CD4-positive, alpha-beta memory T cell (primary cell): Measurements from ENCODE around the gene SLCO3A1. TPM values are rescaled to one million over a fixed set of nuclear protein-coding genes. Genes with fewer than 3 reads are reported as not detected.

Experiments used
- CTCF ChIA-PET: fragments of 350-600 bp; sonication (Branson Sonifier 250); formaldehyde crosslinking; loops from one replicate; lab custom pipeline; 2021; ENCODE audit warnings: inconsistent platforms; ENCODE audit not compliant: partially characterized antibody; lab: Charles Lee
- POLR2A ChIA-PET: fragments of 350-600 bp; sonication (Branson Sonifier 250); formaldehyde crosslinking; loops from one replicate; lab custom pipeline; 2021; ENCODE audit not compliant: partially characterized antibody; lab: Charles Lee
- DNase-seq, 5 donors: peaks; one replicate each; pipeline versions ENCODE4 v3.0.0 to v3.0.0-alpha.2; 2020 to 2022; ENCODE audit warnings: mixed read lengths in 1 of 5
- H3K27ac ChIP-seq: one replicate; pipeline ENCODE4 v1.7.0; 2013; ENCODE audit warnings: low read depth, low read length
- H3K27me3 ChIP-seq: 2 replicates; pipeline ENCODE4 v1.7.0; 2013; ENCODE audit warnings: mild to moderate bottlenecking, low read length, moderate library complexity; ENCODE audit not compliant: insufficient read depth
- H3K36me3 ChIP-seq: 2 replicates; pipeline ENCODE4 v1.7.0; 2013; ENCODE audit warnings: mild to moderate bottlenecking, low read length, moderate library complexity; ENCODE audit not compliant: insufficient read depth
- H3K4me1 ChIP-seq: 2 replicates; pipeline ENCODE4 v1.7.0; 2013; ENCODE audit warnings: mild to moderate bottlenecking, low read length, moderate library complexity; ENCODE audit not compliant: insufficient read depth
- H3K4me3 ChIP-seq, 2 donors: one replicate each; pipeline ENCODE4 v1.7.0; 2013; ENCODE audit warnings: low read length in 2 of 2, mild to moderate bottlenecking in 1 of 2
- H3K9me3 ChIP-seq, 2 donors: one replicate each; pipeline ENCODE4 v1.7.0; 2013; ENCODE audit warnings: low read length in 2 of 2, control low read depth in 1 of 2; ENCODE audit not compliant: control insufficient read depth in 1 of 2
- H3K27ac Mint-ChIP-seq, 7 donors: one replicate each; pipeline ENCODE4 v1.8.0; 2020 to 2021; ENCODE audit warnings: mixed read lengths in 7 of 7, mild to moderate bottlenecking in 6 of 7, inconsistent platforms in 3 of 7, moderate library complexity in 3 of 7
- H3K27me3 Mint-ChIP-seq, 2 donors: one replicate each; pipeline ENCODE4 v1.8.0; 2020 to 2021; ENCODE audit warnings: mixed read lengths in 2 of 2
- H3K36me3 Mint-ChIP-seq, 2 donors: one replicate each; pipeline ENCODE4 v1.8.0; 2020 to 2021; ENCODE audit warnings: mixed read lengths in 2 of 2, inconsistent platforms in 1 of 2, mild to moderate bottlenecking in 1 of 2
- H3K4me1 Mint-ChIP-seq, 4 donors: one replicate each; pipeline ENCODE4 v1.8.0; 2020 to 2021; ENCODE audit warnings: mixed read lengths in 4 of 4, mild to moderate bottlenecking in 1 of 4
- H3K4me3 Mint-ChIP-seq, 8 donors: one replicate each; pipeline ENCODE4 v1.8.0; 2020 to 2021; ENCODE audit warnings: mixed read lengths in 8 of 8, mild to moderate bottlenecking in 7 of 8, moderate library complexity in 6 of 8, inconsistent platforms in 3 of 8
- H3K9me3 Mint-ChIP-seq, 8 donors: one replicate each; pipeline ENCODE4 v1.8.0; 2020 to 2021; ENCODE audit warnings: mixed read lengths in 8 of 8, mild to moderate bottlenecking in 5 of 8, inconsistent platforms in 3 of 8, moderate library complexity in 1 of 8
- intact Hi-C: fragments of 100-400 bp; cut with micrococcal nuclease; formaldehyde crosslinking; loops from one replicate; pipeline ENCODE4 v1.15.1; 2023
- polyA plus RNA-seq, 2 donors: library from polyadenylated mRNA; unstranded; fragments of 300-500 nt; fragmentation: Illumina TruSeq; gene quantifications; one replicate each; pipeline ENCODE4 v1.2.3, GENCODE V29; 2021
- total RNA-seq, 2 experiments: library from RNA; stranded (reverse); gene quantifications; one replicate each; pipeline ENCODE4 v1.2.3, GENCODE V29; 2021

Gene SLCO3A1
- total and polyA plus RNA-seq, 4 experiments from 2014 or later: 30.9 to 61.3 (median 31.9) TPM

- Histone ChIP-seq H3K27ac (no peak overlapping the region), H3K27me3 (no peaks in the 10 kb centered on the region), H3K9me3 (no peaks in the 10 kb centered on the region), H3K4me1 (no peaks in the 10 kb centered on the region), H3K36me3 (peaks cover 14% of the 10 kb centered on the region), H3K4me3 (no peak overlapping the region)
- Mint-ChIP-seq H3K4me3 (no peak overlapping the region), H3K27ac (no peak overlapping the region), H3K36me3 (peaks cover 64 to 90% of the 10 kb centered on the region in 2 donors), H3K4me1 (no peaks in the 10 kb centered on the region), H3K27me3 (no peaks in the 10 kb centered on the region), H3K9me3 (peaks cover 0 to 2% (median 0%) of the 10 kb centered on the region in 8 donors)
- POLR2A ChIA-PET: no interaction called here
- CTCF ChIA-PET: no interaction called here
- no peak for DNase-seq
- intact Hi-C loops: no loop called here
Measured at GRCh38 chr15:92151741-92152140, 298.2 kb downstream of the SLCO3A1 start.

- Mint-ChIP-seq H3K4me3 (no peak overlapping the region), H3K27me3 (no peaks in the 10 kb centered on the region), H3K36me3 (peaks cover 70 to 94% of the 10 kb centered on the region in 2 donors), H3K9me3 (peaks cover 0 to 2% (median 0%) of the 10 kb centered on the region in 8 donors), H3K4me1 (peaks cover 0 to 3% (median under 1%) of the 10 kb centered on the region in 4 donors), H3K27ac (no peak overlapping the region)
- intact Hi-C loops: no loop called here
- peaks cover 14% of the 10 kb centered on the region for H3K36me3 ChIP-seq
- no peaks in the 10 kb centered on the region for H3K4me1 ChIP-seq
- H3K9me3 ChIP-seq: no peaks in the 10 kb centered on the region
- ChIA-PET POLR2A (no interaction called here), CTCF (no interaction called here)
- H3K27ac ChIP-seq: no peak overlapping the region
- DNase-seq: no peak
- no peaks in the 10 kb centered on the region for H3K27me3 ChIP-seq
- no peak overlapping the region for H3K4me3 ChIP-seq
Measured at GRCh38 chr15:92152983-92153382, 299.5 kb downstream of the SLCO3A1 start.

- Histone ChIP-seq H3K9me3 (no peaks in the 10 kb centered on the region), H3K27ac (no peak overlapping the region), H3K4me3 (no peak overlapping the region), H3K27me3 (no peaks in the 10 kb centered on the region), H3K36me3 (peaks cover 14% of the 10 kb centered on the region), H3K4me1 (no peaks in the 10 kb centered on the region)
- intact Hi-C loops: no loop called here
- H3K27ac Mint-ChIP-seq: peak overlapping the region in 3 of 7 donors; percentile 32 to 57 (median 49)
- DNase-seq: no peak
- CTCF ChIA-PET: no interaction called here
- POLR2A ChIA-PET: no interaction called here
- no peaks in the 10 kb centered on the region for H3K27me3 Mint-ChIP-seq
- peaks cover 0 to 8% (median 2%) of the 10 kb centered on the region in 4 donors for H3K4me1 Mint-ChIP-seq
- H3K36me3 Mint-ChIP-seq: peaks cover 72 to 95% of the 10 kb centered on the region in 2 donors
- H3K9me3 Mint-ChIP-seq: peaks cover 0 to 2% (median 0%) of the 10 kb centered on the region in 8 donors
- no peak overlapping the region for H3K4me3 Mint-ChIP-seq
Measured at GRCh38 chr15:92153620-92154019, 300.1 kb downstream of the SLCO3A1 start.

- peaks cover 17% of the 10 kb centered on the region for H3K36me3 ChIP-seq
Measured at GRCh38 chr15:92155934-92156333, 302.4 kb downstream of the SLCO3A1 start.

GRCh38 chr15:92157666-92158298 is 304.3 kb downstream of the SLCO3A1 start:
- Histone ChIP-seq H3K36me3 (peaks cover 15% of the 10 kb centered on the region), H3K27me3 (no peaks in the 10 kb centered on the region), H3K4me3 (no peak overlapping the region), H3K27ac (no peak overlapping the region), H3K4me1 (no peaks in the 10 kb centered on the region), H3K9me3 (no peaks in the 10 kb centered on the region)
- POLR2A ChIA-PET: no interaction called here
- no peaks in the 10 kb centered on the region for H3K27me3 Mint-ChIP-seq
- H3K27ac Mint-ChIP-seq: peak overlapping the region in 4 of 7 donors; percentile 4 to 49 (median 34)
- H3K9me3 Mint-ChIP-seq: peaks cover 0 to 2% (median 0%) of the 10 kb centered on the region in 8 donors
- peaks cover 4 to 26% (median 10%) of the 10 kb centered on the region in 4 donors for H3K4me1 Mint-ChIP-seq
- peaks cover 61 to 84% of the 10 kb centered on the region in 2 donors for H3K36me3 Mint-ChIP-seq
- CTCF ChIA-PET: no interaction called here
- no peak overlapping the region for H3K4me3 Mint-ChIP-seq
- DNase-seq: no peak
- intact Hi-C loops: no loop called here

More at GRCh38 chr15:92155934-92156333, 302.4 kb downstream of the SLCO3A1 start:
- peaks cover under 1 to 22% (median 5%) of the 10 kb centered on the region in 4 donors for H3K4me1 Mint-ChIP-seq
- DNase-seq: no peak
- H3K27me3 Mint-ChIP-seq: no peaks in the 10 kb centered on the region
- no peaks in the 10 kb centered on the region for H3K9me3 ChIP-seq
- CTCF ChIA-PET: no interaction called here
- no peak overlapping the region for H3K27ac ChIP-seq
- no peak overlapping the region for H3K4me3 ChIP-seq
- H3K27me3 ChIP-seq: no peaks in the 10 kb centered on the region
- intact Hi-C loops: no loop called here
- no peaks in the 10 kb centered on the region for H3K4me1 ChIP-seq
- POLR2A ChIA-PET: no interaction called here
- peaks cover 0 to 2% (median 0%) of the 10 kb centered on the region in 8 donors for H3K9me3 Mint-ChIP-seq
- no peak overlapping the region for H3K4me3 Mint-ChIP-seq
- H3K27ac Mint-ChIP-seq: peak overlapping the region in 2 of 7 donors; percentile 31 to 43
- H3K36me3 Mint-ChIP-seq: peaks cover 63 to 88% of the 10 kb centered on the region in 2 donors

- DNase-seq: peak in 2 of 5 donors; percentile 8 to 70
- ChIA-PET CTCF (no interaction called here), POLR2A (no interaction called here)
- H3K27me3 ChIP-seq: no peaks in the 10 kb centered on the region
- H3K9me3 ChIP-seq: no peaks in the 10 kb centered on the region
- peaks cover 0 to 2% (median 0%) of the 10 kb centered on the region in 8 donors for H3K9me3 Mint-ChIP-seq
- H3K36me3 ChIP-seq: peaks cover 12% of the 10 kb centered on the region
- H3K4me1 Mint-ChIP-seq: peaks cover 4 to 26% (median 10%) of the 10 kb centered on the region in 4 donors
- H3K27ac ChIP-seq: no peak overlapping the region
- H3K27me3 Mint-ChIP-seq: no peaks in the 10 kb centered on the region
- no peaks in the 10 kb centered on the region for H3K4me1 ChIP-seq
- H3K36me3 Mint-ChIP-seq: peaks cover 60 to 82% of the 10 kb centered on the region in 2 donors
- H3K4me3 ChIP-seq: no peak overlapping the region
- H3K27ac Mint-ChIP-seq: peak overlapping the region in 5 of 7 donors; percentile 43 to 73 (median 49)
- intact Hi-C loops: no loop called here
- no peak overlapping the region for H3K4me3 Mint-ChIP-seq
Measured at GRCh38 chr15:92158426-92158825, 304.9 kb downstream of the SLCO3A1 start.

- H3K4me1 Mint-ChIP-seq: peaks cover 4 to 26% (median 10%) of the 10 kb centered on the region in 4 donors
- H3K4me1 ChIP-seq: no peaks in the 10 kb centered on the region
- H3K27ac Mint-ChIP-seq: no peak overlapping the region
- no peak for DNase-seq
- peaks cover 8% of the 10 kb centered on the region for H3K36me3 ChIP-seq
- H3K4me3 Mint-ChIP-seq: no peak overlapping the region
- ChIA-PET CTCF (no interaction called here), POLR2A (no interaction called here)
- intact Hi-C loops: no loop called here
- no peaks in the 10 kb centered on the region for H3K27me3 ChIP-seq
- no peaks in the 10 kb centered on the region for H3K9me3 Mint-ChIP-seq
- H3K36me3 Mint-ChIP-seq: peaks cover 59 to 81% of the 10 kb centered on the region in 2 donors
- H3K27me3 Mint-ChIP-seq: no peaks in the 10 kb centered on the region
- no peaks in the 10 kb centered on the region for H3K9me3 ChIP-seq
- no peak overlapping the region for H3K27ac ChIP-seq
- no peak overlapping the region for H3K4me3 ChIP-seq
Measured at GRCh38 chr15:92159481-92159880, 306.0 kb downstream of the SLCO3A1 start.
